Right forelimb (tissue), 1 donor: ENCODE measurements around the gene IGFBP4.

Experiments
- DNase-seq: peaks from one replicate; pipeline ENCODE4 v3.0.0-alpha.2; 2018

The IGFBP4 gene

DNA sequence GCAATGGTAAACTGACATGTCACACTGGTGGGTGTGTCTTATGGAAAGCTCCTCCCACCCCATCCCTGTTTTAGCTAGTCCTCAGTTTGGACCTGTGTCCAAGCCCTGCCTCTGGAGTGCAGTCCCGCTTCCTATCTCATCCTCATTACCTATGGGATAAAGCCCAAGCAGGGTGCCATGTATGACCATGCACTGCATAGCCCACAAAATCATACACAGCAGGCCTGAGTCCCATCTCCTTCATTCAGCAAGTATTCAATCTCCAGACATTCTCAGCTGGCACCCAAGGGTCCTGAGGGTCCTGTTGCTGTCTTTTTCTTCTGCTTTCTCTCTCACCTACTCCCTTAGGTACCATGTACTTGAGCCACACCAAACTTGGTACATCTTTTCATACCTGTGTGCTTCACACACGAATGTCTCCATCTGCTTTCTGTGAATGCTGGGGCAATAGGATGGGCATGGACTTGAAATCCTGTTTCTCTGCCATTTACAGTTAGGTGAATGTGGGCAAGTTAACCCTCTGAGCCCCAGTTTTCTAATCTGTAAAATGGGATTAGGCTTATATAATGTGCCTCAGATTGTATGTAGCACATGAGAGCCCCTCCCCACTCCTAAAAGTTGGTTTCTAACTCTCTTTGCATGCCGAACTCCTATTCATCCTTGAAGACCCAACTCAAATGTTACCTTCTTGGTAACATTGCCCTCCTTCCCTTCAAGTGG lies 29.6 kb downstream of the IGFBP4 start:
- DNase-seq: no peak

DNA sequence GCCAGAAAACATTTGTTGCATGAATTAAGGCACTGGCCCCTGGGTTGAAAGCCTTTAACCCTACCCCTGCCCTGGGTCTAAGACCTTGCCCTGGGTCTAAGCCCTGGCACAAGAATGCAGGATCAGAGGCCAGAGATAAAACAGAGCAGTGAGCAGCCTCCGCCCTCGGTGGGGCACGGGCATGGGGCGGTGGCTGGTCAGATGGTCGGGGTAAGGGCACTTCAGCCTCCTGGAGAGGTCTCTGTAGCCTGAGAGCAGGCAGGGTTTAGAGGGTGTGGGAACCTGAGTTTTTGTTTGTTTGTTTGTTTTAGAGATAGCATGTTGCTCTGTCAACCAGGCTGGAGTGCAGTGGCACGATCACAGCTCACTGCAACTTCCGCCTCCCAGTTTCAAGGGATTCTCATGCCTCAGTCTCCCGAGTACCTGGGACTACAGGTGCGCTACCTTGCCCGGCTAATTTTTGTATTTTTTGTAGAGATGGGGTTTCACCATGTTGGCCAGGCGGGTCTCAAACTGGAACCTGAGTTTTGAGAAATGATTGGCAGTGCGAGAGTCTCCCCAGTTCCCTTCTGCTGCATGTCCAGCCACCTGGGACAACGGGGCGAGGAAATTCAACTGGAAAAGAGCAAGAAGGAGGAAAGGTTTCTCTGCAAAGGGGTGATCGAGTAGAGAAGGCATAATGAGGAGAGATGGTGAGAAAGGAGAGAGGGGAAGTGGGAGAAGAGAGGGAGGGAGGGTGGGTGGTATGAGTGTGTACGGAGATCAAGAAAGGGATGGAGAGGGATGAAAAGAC lies 30.5 kb downstream of the IGFBP4 start:
- DNase-seq: no peak

DNA sequence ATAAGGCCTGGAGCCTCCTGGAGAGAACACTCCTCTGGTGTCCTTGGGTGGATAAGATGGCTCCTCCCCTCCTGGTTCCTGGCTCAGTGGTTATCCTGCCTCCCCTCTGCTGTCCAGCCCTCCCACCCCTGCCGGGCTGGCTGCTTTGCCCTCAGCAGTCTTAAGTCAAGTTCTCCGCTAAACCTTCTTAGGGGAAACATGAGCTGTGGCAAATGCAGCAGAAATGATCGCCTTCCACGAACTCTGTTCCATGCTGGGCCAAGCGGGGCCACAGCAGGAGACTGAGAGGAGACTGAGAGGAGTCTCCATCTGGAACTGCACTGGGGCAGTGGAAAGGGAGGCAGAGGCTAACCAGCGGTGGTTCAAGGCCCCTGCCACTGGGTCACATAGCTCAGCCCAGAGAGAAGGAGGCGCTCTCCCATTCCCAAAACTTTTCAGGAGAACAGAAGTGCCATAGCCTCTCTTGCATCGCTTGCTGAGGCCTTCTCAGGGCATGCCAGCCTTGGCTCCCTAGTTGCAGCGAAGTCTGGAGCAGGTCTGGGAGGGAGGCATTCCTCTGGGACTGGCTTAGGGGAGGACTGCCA lies 31.3 kb downstream of the IGFBP4 start:
- DNase-seq: no peak

DNA sequence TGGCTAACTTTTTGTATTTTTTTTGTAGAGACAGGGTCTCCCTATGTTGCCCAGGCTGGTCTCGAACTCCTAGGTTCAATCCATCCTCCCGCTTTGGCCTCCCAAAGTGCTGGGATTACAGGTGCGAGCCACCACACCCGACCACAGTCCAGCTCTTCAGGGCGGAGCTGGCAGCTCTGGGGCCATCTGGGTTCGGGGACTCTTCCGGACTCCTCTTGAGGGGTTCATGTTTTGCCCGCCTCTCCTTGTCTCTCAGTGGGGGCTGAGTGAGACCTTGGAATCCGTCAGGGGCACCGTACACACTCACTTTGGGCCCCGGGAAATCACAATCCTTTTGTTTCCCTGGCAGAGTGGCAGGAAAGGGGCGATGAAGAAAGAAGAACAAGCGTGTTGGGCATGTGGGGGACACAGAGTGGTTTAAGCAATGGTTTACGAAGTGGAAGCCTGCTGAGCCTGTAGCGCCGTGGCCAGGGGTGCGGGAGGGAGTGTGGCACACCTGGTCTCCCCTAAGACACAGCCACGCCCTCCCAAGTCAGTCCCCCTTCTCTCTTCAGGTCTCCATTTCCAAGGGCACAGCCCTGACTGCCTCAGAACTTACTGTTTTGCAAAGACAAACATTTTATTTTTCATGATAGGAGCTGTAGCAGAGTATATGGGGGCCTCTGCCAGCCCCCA lies 32.1 kb downstream of the IGFBP4 start:
- no peak for DNase-seq

DNA sequence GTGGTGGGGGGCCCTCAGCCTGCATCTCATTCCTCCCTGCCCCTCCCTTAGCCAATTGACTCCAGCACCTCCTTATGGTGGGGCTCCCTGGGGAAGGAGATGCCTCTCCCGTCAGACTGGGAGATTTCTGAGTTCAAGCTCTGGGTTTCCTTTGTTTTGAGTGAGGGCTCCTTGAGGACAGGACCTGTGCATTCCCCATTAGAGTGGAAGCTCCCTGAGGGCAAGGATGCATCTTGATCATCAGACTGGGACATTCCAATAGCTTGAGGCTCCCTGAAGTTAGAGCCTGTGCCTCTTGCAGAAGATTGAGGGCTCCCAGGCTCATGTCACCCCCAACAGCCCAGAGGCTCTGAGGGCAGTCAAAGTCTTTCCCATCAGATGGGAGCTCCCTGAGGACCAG lies 34.5 kb downstream of the IGFBP4 start:
- no peak for DNase-seq

DNA sequence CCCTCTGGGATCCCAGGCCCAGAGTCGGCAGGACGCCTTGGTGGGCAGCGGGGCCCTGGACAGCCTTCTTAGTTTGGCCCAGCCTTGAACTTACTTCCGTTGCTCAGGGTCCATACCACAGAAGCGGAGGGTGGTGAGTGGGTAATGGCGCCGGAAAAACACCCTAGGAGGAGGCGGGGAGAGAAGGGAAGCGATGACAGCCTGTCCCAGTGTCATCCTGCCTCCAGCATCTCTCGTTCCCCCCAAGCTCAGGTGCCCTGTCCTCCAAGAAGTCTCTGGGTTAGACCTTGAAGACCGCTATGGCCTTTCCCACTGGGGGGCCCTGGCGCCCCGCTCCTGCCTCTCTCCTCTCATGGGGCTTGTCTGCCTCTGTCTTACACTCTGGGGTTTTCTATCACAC lies 35.2 kb downstream of the IGFBP4 start:
- DNase-seq: no peak

DNA sequence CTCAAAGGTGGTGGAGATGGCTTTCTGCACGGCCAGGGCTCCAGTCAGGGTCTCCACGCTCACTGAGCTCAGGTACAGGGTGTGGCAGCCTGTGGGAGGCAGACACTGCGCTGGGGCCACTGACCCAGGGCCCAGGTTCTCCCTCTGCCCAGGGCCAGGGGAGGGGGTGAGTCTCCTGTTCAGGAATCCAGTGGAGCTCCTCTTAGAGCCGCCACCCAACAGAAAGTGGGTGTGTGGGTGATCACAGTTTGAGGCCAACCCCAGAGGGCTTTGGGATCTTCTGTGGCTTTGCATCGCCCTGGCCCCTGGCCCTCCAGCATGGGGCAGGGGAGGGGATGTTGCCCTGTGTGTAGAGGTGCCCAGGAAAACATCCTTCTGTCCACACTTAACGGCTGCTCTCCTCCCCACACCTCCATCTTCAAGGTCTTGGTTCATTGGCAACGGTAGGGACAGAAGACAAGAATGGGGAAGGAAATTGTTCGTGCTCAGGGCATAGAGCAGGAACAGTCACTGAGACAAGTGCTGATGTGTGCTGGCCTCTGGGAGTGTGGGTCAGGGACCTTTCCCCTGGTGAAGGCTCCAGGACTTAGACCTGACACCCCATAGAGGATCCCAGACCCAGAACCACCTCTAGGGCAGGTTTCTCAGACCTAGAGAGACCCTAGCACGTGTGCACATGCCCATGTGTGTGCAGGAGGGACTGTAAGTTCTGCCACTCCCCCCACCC lies 36.7 kb downstream of the IGFBP4 start:
- no peak for DNase-seq

DNA sequence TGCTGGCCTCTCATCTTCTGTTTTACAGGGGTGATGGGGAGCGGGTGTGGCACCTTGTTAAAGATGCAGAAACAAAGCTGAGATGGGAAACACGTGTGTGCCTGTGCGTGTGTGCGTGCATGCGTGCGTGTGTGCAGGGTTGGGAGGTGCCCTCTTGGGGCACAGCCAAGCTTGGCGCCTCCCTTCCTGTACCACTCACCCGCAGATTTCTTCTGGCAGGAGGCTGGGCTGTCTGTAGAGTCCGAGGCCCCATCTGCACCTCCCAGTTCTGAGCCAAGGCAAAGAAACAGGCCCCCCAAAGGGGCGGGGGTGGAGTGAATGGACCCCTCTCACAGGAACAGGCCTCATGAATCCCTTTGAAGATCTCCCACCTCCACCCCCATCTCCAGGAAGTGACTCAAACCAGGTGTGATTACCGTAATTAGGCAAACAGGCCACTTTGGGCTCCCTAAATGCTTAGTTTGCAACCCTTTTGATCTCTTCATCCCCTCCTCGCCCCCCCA lies 37.3 kb downstream of the IGFBP4 start:
- no peak for DNase-seq

DNA sequence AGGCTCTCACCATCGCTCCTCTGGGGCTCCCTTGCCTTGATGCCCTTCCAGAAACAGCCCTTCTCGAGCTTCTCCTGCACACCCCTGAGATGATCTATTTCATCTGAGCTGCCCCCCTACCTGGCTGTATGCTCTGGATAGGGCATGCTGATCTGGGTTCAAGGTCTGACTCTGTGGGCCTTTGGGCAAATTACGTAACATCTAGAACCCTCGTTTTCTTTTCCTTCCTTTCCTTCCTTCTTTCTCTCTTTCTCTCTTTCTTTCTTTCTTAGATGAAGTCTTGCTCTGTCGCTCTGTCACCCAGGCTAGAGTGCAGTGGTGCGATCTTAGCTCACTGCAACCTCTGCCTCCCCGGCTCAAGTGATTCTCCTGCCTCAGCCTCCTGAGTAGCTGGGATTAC lies 37.9 kb downstream of the IGFBP4 start:
- DNase-seq: no peak

DNA sequence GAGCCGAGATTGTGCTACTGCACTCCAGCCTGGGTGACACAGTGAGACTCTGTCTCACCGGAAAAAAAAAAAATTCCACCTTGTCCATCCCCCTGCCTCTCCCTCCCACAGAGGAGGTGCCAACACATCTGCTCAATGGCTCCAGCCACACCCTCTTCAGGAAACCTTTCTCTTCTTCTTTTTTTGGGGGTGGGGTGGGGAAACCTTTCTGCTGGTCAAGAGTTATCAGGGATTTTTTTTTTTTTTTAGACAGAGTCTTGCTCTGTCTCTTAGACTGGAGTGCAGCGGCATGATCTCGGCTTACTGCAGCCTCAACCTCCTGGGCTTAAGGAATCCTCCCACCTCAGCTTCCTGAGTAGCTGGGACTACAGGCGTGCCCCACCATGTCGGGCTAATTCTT lies 39.5 kb downstream of the IGFBP4 start:
- no peak for DNase-seq

DNA sequence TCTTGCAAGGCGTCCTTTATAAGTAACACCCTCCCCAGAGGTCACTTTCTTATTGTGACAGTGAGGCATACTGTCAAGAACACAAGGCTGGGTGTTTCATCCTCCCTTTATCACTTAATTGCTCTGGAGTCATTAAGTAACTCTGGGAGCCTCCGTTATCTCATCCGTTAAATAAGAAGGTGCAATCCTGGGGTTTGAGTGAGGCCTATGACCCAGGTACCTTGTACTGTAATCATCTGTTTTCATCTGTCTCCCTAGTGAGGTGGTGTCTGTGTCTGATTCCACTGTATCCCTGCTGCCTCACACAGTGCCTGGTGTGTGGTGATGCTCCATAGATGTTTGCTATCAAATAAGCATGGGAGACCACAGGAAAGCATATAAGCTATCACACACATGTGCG lies 40.4 kb downstream of the IGFBP4 start:
- no peak for DNase-seq

DNA sequence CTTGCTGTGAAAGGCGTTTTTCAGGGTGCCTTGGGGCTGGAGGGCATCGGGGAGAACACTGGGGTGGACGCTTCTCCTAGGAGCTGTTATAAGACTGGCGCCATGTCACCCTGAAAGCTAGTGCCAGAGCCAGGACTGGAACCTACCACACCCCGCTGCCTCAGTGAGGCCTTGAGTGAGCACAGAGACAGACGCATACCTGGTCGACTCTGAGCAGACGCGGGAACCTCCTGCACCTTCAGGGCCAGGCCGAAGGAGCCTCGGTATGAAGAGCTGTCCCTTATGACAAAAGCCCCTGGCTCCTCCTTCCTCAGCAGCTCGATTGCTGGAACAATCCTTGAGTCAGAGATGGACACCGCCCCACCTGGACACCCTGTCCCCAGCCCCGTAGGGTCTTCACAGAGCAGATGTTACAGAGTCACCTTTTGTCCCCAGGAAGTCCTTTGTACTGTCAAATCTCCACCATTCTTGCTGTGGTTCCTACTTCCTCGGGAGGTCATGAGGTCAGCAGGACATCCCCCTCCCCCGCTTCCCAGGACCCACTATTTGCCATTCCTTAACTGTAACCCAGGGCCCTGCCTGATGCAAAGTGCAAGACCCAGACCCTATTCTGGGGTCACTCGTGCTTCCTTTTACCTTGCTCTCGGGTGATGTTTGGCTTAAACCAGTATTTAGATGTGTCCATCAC lies 41.2 kb downstream of the IGFBP4 start:
- no peak for DNase-seq

DNA sequence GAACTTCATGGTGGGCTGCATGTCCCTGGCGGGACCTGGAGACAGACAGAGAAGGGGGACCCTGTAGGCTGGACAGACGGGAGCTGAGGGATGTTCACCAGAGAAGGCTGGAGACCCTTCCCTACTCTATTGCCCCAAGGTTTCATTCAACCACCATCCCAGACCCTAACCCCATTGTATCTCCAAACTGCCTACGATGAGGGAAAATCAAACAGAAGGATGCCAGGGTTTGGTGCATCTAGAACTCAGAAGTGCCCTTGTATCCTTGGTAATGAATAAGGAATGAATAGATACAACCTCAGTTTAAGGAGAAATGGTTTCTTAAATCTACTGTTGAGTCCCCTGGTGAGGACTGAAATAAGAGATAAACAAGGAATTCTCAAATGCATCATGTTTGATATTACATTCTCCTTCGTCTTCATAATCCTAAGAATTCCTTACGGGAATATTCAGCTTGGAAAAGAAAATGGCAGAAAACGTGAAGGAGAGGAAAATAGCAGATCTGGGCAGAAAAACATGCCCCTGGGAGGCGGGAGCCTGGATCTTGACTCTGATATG lies 41.8 kb downstream of the IGFBP4 start:
- no peak for DNase-seq

DNA sequence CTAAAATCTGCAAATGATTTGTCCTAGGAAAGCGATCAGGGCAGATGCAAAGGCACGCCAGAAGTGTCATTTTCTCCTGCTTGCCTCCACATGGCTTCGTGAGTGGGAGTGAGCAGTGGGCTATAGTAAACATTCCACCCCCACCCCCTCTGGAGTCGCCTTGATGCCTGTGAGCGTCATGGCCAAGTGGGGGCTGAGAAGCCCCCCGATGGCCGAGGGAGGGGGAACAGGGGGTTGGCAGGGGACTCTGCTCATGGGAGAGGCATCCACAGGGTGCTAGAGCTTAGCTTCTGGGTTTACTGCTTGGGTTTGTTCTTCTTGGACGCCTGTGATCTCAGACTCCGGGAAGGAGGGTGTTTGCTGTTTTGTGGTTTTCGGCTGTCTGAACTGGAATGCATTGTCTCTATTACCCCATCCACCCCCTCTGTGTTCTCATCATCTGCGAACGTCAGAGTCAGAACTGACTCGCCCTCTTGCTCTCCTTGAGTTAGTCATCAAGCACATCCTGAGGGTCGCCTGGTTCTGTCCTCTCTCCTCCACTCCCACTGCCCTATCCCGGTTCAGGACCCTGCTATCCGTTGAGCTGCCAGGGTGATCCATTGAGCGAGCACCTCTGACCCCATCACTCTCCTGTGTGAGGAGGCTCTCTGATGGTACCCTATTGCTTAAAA lies 42.7 kb downstream of the IGFBP4 start:
- DNase-seq: no peak

DNA sequence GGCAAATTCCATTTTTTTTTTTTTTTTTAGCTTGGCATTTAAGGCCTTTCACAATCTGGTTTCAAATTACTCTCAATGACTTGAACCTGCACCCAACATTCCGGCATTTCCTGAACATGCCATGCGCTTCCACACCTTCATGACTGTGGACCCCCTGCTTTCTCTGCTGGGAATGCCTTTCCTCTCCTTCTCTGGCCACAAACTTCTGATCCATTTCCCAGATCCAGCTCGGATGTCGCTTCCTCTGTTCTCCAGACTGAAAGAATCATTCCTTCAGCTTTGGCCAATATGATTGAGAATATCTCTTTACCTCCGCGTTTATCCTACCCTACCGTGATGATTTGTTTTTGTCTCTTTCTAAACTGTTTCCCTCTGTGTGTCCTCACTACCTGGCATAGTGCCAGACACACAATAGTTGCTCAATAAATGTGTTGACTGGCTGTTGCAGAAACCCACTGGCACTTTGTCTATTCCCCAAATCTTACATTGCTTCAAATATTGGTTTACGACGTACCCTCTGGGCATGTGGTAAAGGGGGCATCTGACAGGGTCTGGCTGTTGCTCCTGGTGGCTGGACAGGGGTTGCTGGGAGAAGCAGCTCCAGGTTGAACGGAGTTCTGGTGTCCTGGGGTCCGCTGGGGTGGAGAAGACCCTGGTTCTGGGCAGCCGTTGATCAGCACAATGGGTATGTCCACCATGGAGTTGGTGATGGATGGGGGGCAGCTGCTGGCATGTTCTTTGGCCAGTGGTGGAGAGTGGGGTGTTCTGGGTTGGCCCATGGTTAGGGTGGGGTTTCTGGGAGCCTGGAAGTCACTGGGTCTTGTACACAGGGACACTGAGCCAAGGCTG lies 43.5 kb downstream of the IGFBP4 start:
- DNase-seq: no peak

DNA sequence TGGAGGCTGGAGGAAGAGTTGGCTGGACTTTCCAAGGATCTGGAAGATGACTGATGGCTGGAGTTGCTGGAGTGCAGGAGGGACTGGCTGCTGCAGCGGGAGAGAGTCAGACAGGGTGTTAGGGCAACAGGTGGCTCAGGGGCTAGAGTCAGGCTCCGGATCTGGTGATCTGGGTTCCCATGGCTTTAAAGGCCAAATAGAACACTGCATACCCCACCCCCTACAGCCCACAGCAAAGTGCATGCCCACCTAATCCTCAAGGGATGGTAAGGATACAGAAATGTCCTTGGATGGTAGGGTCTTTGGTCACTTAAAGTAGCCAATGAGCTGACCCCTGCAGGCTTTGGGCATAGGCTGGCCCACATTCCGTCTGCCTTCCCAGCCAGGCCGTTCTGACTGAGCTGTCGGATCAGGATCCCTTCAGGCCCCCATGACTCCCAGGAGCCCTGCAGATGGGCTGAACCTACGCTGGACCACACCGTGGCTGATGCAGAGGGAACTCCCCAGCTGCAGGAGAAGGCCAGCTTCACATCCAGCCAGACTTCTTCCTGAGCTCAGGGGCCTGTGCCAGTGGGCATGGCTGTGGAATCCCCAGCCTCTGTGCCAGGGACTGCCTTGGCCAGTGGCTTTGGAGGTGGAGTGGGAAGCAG lies 44.2 kb downstream of the IGFBP4 start:
- no peak for DNase-seq

DNA sequence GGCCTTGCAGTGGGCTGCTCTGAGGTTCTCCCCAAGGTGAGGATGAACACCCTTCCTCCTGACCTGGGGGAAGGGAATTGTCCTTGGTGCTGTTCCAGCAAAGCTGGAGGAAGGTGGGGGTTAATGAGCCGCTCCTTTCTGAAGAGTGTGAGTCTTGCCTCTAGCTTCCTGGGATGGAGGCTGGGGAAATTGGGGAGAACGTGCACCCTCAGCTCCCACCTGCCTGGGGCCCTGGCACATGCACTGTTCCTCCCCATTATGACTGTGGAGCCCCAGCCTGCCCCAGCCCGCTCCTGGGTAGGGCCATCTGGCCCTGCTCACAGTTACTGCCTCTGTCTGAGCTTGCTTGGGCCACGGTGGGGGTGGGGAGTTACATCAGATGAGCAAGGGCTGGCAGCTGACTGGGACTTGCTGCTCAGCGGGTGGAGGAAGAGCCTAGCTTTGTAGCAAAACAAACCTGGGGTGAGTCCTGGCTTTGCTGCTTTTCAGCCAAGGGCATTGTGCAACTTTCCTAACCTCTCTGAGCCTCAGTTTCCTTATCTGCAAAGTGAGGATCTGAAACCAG lies 47.1 kb downstream of the IGFBP4 start:
- DNase-seq: no peak

DNA sequence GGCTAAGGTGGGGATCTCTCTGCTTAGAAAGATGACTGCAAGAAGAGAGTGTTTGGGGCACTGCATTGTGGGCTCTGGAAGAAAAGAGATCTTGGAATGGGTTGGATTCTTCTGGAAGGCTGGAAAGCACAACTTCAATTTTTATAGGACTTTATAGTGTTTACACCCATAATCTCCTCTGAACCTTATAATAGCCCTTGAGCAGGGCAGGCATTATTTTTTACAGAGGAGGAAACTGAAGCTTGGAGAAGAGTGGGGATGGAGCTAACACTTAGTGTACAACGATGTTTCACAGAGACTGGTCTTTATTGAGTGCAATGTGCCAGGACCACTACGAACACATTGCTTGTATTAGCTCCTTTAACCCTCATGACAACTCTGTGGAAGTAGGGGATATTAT lies 47.7 kb downstream of the IGFBP4 start:
- DNase-seq: no peak

DNA sequence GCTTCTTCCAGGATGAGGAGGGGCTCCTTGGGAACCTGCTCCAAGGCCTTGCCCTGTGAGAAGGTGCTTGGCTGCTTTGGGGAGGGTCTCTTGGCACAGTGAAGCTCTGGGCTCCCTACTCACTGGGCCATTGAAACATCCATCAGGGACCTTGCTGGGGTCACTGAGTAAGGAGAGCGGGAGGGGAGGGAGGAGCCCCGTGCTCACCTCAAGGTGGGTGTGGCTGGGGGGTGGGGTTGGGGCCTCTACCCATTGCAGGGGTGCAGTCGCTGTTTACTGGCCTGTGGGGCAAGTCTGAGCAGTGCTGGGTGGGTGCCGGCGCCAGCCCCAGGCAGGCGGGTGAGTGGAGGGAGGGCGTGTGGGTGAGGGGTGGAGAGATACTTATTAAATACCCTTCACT lies 48.2 kb downstream of the IGFBP4 start:
- DNase-seq: no peak
